ENCODE results near the gene BCAS4.
"Not testable (repeated sequence)": the region's sequence is repeated elsewhere in the genome, so short reads cannot be mapped to it uniquely, and the experiment has no call there.

Gene BCAS4

DNA sequence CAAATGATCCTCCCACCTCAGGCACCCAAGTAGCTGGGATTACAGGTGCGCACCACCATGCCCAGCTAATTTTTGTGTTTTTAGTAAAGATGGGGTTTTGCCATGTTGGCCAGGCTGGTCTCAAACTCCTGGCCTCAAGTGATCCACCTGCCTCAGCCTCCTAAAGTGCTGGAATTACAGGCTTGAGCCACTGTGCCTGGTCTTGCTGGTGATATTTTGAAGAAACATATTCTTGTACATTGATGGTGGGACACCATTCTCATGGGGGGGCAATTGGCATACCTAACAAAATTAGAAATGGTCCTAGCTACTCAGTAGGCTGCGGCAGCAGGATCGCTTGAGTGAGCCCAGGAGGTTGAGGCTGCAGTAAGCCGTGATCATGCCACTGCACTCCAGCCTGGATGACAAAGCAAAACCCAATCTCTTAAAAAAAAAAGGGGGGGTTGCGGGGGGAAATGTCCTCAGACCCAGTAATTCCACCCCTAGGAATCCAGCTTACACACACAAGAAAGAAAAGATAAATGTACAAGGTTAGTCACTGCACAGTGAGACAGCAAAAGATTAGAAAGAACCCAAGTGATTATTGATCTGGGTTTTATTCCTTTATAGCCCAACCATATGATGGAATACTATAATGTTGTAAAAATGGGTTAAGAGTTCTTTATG lies 87.0 kb downstream of the BCAS4 start:
- not testable (repeated sequence) for DNase-seq

DNA sequence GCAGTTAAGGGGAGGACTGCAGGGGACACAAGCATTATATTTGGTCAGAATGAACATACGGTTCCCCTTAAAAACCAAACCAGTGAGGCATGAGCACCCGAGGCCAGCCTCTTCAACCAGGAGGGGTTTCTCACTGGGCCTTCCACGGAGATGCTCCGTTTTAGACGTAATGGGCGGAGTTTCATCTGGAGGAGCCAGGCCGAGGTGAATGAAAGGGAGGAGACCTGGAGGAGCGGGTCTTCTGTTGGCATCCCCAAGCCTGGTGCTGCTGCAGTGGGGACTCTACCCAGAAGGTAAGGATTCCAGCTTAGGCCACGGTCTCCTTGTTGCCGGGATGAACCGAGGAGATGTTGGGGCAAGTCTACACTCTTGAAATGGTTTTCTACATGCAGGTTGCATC lies 89.0 kb downstream of the BCAS4 start:
- no peak for DNase-seq

DNA sequence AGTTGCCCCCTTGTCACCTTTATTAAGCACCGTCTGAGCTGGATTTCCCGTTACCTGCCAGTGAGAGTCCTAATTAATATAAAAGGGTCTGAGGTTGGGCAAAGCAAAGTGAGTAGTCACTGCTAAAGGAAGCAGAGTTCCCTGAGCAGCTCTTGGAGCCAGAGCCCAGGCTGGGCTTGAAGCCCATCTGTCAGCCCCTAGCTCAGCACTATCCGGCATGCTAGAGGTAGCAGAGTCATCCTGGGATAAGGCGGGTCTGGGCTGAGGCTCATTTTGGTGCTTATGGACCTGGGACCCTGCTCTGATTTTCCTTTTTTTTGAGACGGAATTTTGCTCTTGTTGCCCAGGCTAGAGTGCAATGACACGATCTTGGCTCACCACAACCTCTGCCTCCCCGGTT lies 90.2 kb downstream of the BCAS4 start:
- no peak for DNase-seq

DNA sequence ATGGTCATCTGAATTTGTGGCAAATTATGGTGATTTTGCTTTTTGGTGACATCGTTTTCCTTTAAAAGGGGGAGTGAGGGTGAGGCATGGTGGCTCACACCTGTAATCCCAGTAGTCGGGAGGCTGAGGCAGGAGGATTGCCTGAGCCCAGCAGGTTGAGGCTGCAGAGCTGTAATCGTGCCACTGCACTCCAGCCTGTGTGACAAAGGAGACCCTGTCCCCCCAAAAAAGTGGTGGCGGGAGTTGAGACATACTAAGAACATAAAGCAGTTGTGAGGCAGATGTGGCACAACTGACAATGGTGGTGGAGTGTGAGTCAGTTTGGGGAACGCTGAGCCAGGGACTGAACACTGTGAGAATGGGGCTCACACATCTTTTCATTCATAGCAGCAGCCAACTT lies 90.9 kb downstream of the BCAS4 start:
- DNase-seq: no peak

DNA sequence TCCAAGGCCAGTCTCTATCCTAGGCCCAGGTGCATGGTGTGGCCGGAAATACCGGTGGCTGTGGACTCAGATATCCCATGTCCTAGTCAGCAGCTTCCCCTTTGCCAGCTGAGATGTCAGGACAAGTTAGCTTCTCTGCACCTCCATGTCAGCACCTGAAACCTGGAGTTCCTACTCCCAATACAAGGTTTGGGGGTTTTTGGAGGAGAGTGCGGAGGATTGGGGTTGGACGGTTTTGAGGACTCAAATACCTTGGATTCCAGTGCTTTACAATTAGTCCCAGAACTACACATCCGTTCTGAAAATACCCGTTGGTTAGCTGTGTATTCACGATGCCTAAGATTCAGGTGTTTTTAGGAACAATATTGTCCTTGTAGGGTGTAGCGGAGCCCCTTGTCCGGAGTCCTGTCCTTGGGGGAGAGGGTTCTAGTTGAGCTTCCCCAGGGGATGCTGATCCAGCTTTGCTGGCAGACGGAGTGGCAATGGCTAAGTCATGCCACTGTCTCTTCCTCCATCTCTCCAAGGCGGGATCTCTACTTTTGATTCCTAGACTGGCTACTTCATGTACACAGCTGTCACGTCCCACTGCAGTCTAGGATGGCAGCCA lies 91.4 kb downstream of the BCAS4 start:
- DNase-seq: no peak

DNA sequence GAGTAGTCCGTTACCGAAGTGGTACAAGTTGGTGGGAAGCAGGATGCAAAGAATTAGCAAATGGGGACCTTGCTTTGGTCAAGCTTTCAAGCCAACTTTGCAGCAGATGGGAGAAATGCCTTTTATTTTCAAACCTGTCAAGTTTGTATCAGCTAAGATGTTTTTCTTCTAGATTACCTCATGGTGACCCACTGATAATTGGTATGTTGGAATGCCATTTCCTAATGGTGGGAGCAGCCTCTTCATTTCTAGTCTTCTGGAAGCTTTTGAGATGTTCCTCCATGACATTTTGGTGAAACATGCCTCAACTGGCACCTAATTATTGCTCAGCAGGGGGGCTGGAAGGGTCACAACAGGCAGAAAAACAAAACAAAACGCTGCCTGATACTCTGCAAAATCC lies 92.7 kb downstream of the BCAS4 start:
- DNase-seq: no peak

DNA sequence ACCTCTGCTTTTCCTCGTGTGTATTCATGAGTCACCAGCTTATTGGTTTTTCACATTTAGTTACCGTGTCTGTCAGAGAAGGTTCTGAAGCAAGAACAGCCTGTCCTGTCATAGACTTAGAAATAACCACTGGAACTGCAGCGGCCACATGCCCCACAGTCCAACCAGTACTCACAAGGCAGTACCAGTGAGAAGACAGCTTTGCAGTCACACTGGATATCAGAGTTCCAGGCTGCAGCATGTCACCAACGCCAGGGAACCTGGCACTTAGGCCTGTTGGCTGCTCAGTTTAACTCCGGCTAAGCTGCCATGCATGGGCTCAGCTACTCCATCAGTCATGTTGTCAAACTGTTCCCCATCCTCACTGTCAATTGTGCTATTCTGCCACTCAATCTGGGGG lies 96.3 kb downstream of the BCAS4 start:
- DNase-seq: no peak

DNA sequence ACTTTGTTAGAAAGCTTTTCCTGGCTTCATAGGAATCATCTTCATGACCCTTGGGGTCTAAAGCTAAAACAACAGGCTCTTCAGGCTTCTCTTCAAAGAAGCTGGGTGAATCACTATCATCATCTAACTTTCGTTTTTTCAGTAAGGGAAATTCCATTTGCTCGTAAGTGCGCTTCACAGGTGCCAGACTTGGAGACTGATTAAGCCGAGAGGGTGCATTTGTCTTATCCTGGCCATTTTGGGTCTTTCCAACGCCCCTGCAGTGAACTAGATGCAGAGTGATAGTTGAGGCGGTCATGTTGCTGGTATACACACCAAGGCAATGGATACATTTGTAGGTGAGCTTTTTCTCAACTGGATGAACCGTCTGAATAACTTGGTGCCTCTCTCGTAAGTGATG lies 97.5 kb downstream of the BCAS4 start:
- DNase-seq: no peak

DNA sequence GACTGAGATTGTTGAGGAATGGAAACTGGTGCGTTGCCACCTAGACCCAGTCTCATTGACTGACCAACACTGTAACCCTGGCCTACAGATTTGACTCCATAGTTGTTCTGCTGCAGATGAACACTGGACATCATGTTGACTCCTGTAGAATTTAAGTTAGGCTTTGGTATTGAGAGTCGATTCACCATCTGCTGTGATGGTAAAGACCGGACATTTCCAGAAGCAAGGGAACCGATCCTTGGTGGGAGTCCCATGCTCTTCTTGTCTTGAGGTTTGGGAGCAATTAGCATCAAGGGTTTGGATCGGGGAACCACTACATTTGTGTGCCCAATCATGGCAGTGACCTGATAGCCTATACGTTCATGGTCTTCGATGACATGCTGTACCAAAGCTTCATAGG lies 98.8 kb downstream of the BCAS4 start:
- DNase-seq: no peak

DNA sequence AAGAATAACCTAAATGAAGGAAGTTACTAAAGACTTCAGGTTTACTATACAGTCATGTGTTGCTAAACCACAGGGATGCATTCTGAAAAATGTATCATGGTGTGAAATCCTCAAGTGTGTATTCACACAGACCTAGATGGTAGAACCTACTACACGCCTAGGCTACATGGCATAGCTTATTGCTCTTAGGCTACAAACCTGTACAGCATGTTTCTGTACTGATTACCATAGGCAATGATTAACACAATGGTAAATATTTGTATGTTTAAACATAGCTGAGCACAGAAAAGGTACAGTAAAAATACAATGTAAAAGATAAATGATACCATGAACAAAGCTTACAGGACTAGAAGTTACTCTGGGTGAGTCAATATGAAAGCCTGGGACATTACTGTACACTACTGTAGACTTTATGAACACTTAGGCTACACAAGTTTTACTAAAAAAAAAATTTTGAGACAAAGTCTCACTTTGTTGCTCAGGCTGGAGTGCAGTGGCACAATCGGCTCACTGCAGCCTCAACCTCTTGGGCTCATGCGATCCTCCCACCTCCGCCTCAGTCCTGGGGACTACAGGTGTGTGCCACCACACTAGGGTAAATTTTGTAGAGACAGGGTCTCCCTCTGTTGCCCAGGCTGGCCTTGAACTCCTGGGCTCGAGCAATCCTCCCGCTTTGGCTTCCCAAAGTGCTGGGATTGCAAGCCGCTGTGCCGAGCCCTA lies 100.4 kb downstream of the BCAS4 start:
- DNase-seq: no peak

DNA sequence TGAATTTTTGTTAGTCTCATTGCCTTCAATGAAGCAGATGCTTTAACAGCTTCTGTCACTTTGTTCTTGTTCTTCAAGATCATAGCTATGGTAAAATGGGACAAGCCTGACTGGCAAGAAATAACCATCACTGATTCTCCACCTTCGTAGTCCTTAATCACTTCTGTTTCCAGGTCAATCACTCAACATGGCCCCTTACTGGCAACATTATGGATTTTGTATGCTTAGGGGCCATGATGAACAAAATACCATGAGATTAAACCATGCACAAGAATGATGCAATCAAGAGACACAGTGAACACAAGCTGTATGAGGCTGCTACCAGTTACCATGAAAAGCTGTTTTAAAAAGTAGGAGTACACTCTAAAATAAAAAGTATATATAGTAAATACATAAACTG lies 103.6 kb downstream of the BCAS4 start:
- no peak for DNase-seq

DNA sequence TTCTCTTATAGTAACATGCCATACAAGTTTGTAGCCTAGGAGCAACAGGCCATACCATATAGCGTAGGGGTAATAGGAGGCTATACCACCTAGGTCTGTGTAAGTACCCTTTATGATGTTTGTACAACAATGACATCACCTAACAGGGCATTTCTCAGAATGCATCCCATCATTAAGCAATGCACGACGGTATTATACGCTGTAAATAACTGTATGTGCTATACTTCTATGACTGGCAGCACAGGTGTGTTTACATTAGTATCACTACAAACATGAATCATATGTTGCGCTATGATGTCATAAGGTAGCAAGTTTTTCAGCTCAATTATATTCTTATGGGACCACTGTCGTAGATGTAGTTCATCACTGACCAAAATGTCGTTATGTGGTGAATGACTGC lies 105.4 kb downstream of the BCAS4 start:
- DNase-seq: peak; percentile 6

DNA sequence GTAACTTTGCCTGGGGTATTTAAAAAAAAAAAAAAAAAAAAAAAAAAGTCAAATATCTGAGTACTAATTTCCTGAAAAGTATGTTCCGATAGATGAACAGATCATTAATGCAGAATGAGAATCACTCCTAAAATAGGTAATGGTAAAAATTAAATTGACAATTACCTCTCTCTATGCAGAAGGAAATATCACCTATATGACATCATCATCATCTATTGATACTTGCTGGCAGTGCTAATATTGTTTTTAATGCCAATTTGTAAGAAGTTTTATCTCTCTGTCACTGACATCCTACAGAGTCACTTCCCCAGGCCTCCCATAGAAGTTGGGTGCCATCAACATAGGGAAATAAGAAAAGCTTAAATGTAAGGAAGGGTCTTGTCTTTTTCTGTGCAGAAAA lies 106.4 kb downstream of the BCAS4 start:
- DNase-seq: no peak

DNA sequence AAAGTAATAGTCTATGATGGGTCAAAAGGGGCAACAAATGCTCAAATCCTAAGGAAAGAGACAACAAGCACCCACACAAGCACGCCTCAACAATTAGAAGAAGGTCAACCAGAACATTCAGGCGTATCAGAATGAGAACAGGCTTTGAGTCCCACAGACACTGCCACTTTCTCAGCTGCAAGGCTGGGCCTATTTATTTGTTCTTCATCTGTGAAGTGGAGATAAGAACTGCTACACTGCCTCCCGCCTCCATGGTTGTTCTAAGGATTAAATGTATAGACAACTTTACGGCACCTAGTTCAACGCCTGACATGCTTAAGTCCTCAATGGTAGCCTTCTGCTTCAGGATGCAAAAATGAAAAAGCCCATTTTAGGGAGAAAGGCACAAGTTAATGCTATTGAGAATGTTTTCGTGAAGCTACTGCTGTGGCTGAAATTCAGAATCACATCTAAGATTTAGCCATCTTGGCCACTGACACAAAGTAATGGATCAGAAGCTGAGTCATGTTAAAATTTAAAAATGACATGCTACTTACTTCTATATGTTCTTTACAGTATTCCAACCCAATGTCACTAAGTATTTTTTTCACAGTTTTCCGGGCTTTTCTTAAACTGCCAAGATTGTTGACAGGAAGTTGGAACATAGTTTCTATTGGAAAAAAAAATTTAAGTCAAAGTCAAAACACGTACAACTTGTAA lies 108.6 kb downstream of the BCAS4 start:
- DNase-seq: no peak

DNA sequence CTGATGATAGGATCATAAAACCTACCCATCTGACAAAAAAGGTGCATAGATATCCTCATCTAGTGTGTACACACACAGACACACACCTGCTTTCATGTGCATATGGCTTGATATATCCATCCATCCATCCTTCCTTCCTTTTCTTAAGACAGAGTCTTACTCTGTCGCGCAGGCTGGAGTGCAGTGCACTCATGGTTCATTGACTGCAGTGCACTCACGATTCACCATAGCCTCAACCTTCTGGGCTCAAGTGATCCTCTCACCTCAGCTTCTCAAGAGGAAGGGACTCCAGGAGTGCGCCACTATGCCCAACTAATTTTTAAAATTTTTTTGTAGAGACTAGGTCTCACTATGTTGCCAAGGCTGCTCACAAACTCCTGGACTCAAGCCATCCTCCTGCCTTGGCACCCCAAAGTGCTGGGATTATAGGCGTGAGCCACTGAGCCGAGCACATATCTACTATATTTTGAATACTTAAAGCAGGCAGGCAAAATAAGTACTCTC lies 109.3 kb downstream of the BCAS4 start:
- DNase-seq: no peak

DNA sequence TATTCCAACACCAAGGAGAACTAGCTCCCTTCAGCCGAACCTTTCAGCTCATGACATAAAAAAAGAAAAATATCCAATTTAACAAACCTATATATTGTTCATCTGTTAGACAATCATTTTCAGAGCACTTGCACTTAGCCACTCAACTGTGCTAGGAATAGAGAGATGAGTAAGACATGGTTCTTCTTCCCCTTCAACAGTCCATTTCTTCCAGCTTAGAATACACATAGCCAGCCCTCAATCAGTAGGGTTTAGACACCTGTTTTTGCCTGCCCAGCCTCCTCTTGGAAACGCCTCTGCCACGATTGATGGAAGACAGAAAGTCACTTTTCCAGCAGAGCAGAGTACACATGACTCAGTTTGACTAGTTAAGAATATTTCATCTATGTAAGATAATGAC lies 114.6 kb downstream of the BCAS4 start:
- no peak for DNase-seq

DNA sequence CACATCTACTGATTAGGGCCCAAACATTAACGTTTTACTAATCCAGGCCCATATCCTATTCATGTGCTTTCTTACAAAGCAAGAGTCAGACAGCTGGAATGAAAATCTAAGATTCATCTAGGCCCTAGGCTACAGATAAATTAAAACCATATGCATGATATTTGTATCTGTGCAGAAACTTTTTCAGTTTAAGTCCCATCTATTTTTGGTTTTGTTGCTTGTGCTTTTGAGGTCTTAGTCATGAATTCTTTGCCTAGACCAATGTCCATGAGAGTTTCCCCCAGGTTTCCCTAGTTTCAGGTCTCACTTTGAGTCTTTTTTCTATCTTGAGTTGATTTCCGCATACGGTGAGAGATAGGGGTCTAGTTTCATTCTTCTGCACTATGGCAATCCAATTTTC lies 116.2 kb downstream of the BCAS4 start:
- no peak for DNase-seq

DNA sequence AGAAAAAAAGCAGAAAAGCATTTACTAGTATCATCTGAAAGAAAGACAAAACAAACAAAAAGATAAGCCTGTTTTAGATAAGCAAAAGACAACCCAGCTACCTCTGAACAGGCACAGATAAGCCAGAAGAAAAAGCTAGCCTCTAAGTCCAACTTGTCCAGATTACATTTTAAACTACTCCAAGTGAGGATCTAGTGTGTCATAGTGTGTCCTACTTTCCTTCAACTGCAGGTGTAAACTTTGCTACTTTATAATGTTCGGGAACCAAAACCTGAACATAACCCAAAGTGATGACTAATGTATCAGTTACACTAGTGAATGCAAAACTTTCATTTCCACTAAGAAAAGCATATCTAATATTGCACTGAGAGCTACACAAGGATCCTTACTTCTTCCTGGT lies 116.9 kb downstream of the BCAS4 start:
- no peak for DNase-seq

DNA sequence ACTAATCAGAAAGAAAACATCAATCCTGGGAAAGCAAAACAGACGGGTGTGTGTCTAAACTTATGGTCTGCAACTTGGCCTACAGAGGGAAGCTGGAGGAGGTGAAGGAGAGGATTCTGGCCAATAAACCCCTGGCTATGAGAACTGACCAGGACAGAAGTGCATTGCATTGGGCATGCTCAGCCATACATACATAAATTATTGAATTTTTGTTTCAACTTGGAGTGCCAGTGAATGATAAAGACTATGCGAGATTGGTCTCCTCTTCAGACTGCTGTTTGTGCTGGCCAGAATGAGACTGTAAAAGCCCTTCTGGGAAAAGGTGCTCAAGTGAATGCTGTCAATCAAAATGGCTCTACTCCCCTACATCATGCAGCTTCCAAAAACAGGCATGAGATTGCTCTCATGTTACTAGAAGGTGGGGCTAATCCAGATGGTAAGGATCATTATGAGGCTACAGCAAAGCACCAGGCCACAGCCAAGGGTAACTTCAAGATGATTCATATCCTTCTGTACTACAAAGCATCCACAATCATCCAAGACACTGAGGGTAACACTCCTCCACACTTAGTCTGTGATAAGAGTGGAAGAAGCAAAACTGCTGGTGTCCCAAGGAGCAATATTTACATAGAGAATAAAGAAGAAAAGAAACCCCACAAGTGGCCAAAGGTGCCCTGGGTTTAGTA lies 119.0 kb downstream of the BCAS4 start:
- no peak for DNase-seq

DNA sequence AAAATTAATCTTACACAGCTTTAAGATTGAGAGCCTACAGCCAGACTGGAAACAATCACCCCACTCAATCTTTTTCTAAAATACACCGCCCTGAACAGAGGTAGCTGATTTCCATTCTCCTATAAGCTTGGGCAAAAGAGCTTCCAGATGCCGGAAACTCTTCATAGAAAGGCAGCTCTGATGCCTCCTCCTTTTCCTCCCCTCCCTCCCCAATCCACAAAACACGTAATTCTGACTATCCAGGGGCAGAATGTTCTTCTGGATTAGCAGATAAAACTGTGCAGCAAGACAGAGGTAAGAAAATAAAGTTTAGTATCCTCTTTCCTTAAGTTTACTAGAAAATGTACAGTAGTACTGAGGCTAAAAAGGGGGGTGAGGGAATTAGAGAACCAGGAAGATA lies 120.6 kb downstream of the BCAS4 start:
- no peak for DNase-seq

DNA sequence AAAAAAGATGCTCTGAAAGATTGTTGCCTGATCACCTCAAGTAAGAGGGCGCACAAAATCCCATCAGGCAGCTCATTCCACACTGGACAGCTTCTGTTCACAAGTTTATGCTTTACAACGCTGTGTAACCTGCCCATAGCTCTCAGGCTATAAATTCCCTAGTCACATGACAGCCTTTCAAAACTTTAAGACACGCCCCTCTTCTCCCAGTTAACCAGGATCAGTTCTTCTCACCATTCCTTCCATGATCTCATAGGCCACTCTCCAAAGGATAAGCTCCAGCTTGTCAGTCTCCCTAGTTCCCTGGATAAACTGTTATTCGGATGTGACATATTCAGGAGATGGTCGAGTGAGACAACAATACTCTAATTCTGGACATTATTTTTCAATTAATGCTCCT lies 121.4 kb downstream of the BCAS4 start:
- DNase-seq: no peak

DNA sequence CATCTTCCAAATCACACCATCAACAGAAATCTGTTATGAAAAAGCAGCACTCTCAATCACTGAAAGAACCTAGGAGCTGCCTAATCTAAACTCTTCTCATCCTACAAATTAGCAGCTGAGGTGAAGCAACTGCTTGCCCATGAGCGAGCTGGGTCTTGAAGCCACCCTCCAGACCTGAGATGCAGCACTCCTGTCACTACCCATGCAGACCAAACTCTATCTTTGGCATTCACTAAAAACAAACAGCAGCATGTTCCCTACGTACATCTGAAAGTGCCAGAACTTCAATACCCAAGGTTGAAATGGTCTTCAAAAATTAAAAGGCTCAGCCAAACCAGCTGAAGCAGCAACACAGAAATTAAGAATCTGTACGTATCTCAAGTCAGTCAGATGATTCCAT lies 122.1 kb downstream of the BCAS4 start:
- no peak for DNase-seq

DNA sequence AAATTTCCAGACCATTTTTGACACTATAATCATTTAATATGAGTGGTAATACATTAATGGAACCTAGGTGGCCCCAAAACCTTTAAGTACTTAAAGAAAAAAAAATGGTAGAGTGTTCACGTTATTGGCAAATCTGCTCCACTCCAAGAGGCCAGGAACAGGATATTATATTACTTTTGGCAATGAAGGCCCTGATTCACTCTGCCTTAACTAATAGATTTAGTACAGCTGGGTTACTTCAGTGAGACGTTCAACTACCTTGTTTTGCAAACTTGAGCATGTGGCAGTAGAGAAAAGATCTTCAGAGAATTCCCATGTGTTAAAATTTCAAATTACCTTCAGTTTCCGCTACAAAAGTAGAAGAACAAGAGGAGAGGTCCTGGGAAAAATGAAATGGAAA lies 123.5 kb downstream of the BCAS4 start:
- DNase-seq: no peak

All from NCI-H69 (cell line).